Activated CD4-positive, alpha-beta T cell treated with anti-CD3 and anti-CD28 coated beads, Interleukin-2, amount 10 ng/mL, durations not matched to agents 24 days and 14 days (primary cell): ENCODE data around the gene UBR1. TPM values are rescaled to one million over a fixed set of nuclear protein-coding genes. Genes with fewer than 3 reads are reported as not detected.
"Not testable (repeated sequence)": the region's sequence is repeated elsewhere in the genome, so short reads cannot be mapped to it uniquely, and the experiment has no call there.

Experiments used
- DNase-seq: peaks from one replicate; pipeline ENCODE4 v3.0.0; 2022
- H3K27ac Mint-ChIP-seq: one replicate; pipeline ENCODE4 v1.8.0; 2022; ENCODE audit warnings: mild to moderate bottlenecking, mixed read lengths
- H3K27me3 Mint-ChIP-seq: one replicate; pipeline ENCODE4 v1.8.0; 2022; ENCODE audit warnings: mixed read lengths
- H3K36me3 Mint-ChIP-seq: one replicate; pipeline ENCODE4 v1.8.0; 2022; ENCODE audit warnings: low read depth, mild to moderate bottlenecking, mixed read lengths
- H3K4me1 Mint-ChIP-seq: one replicate; pipeline ENCODE4 v1.8.0; 2021; ENCODE audit warnings: mixed read lengths
- H3K4me3 Mint-ChIP-seq: one replicate; pipeline ENCODE4 v1.8.0; 2022; ENCODE audit warnings: mild to moderate bottlenecking, moderate library complexity, mixed read lengths
- H3K9me3 Mint-ChIP-seq: one replicate; pipeline ENCODE4 v1.8.0; 2021; ENCODE audit warnings: mixed read lengths
- intact Hi-C: fragments of 100-400 bp; cut with micrococcal nuclease; formaldehyde crosslinking; loops from one replicate; pipeline ENCODE4 v1.15.1; 2023
- total RNA-seq: library from RNA; stranded (reverse); gene quantifications from 2 replicates; pipeline ENCODE4 v1.2.3, GENCODE V29; 2022

UBR1 gene
- total RNA-seq, 1 donor from 2014 or later = 34.3 TPM

DNA sequence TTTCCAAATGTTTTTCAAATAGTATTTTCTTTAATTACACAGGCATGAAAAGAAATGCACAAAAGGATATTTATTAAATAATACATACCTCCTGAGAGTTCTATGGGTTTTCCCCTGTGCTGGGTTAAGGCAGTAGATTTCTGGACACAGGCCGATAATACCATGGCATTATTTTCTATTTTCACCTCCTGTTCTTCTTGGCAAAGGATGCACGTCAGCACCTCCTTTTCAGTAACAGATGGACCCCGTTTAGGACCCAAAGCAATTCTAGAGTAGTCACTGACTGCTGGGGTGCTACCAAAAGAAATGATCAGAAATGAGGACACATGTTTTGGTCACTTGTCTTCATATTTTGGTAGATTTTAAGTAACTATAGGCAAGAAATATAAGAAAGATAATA is 98.8 kb downstream of the UBR1 start:
- Mint-ChIP-seq H3K4me3 (no peak overlapping the region), H3K27me3 (no peaks in the 10 kb centered on the region), H3K9me3 (no peaks in the 10 kb centered on the region), H3K36me3 (peaks cover 57% of the 10 kb centered on the region), H3K27ac (no peak overlapping the region), H3K4me1 (no peaks in the 10 kb centered on the region)
- no peak for DNase-seq
- intact Hi-C loops = no loop called here

DNA sequence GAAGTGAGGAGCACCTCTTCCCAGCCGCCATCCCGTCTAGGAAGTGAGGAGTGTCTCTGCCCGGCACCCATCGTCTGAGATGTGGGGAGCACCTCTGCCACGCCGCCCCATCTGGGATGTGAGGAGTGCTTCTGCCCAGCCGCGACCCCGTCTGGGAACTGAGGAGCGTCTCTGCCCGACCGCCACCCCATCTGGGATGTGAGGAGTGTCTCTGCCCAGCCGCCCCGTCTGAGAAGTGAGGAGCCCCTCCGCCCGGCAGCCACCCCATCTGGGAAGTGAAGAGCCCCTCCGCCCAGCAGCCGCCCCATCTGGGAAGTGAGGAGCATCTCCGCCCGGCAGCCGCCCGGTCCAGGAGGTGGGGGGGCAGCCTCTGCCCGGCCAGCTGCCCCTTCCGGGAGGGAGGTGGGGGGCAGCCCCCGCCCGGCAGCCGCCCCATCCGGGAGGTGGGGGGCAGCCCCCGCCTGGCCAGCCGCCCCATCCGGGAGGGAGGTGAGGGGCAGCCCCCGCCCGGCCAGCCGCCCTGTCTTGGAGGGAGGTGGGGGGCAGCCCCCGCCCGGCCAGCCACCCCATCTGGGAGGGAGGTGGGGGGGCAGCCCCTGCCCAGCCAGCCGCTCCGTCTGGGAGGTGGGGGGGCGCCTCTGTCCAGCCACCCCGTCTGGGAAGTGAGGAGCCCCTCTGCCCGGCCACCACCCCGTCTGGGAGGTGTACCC is 100.8 kb downstream of the UBR1 start:
- not testable (repeated sequence) for H3K4me1 Mint-ChIP-seq
- peaks cover 46% of the 10 kb centered on the region for H3K36me3 Mint-ChIP-seq

DNA sequence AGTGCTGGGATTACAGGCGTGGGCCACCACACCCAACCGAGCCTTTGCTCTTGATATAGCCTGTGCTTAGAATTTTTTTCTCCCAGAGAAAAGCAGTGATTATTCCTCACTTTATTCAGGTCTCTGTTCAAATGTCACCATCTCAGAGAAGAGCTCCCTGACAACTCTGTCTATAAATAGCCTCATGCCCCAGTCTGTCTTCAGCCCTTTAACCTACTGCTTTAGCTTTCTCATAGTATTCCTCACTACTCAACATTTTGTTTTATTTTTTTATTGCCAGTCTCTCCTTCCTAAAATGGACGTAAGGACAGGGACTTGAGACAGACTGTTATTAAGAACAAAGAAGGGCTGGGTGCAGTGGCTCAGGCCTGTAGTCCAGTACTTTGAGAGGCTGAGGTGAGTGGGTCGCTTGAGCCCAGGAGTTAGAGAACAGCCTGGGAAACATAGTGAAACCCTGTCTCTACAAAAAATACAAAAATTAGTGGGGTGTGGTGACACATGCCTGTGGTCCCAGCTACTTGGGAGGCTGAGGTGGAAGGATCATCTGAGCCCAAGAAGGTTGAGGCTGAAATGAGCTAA is 106.5 kb downstream of the UBR1 start:
- no peaks in the 10 kb centered on the region for H3K27me3 Mint-ChIP-seq
- no peak for DNase-seq
- H3K9me3 Mint-ChIP-seq = no peaks in the 10 kb centered on the region
- H3K27ac Mint-ChIP-seq = no peak overlapping the region
- H3K4me1 Mint-ChIP-seq = peaks cover 3% of the 10 kb centered on the region
- H3K36me3 Mint-ChIP-seq = peaks cover 39% of the 10 kb centered on the region
- intact Hi-C loops = no loop called here
- H3K4me3 Mint-ChIP-seq = no peak overlapping the region

More for the DNA sequence above, 100.8 kb downstream of the UBR1 start:
- DNase-seq, H3K4me3 Mint-ChIP-seq, H3K9me3 Mint-ChIP-seq, intact Hi-C loops, H3K27me3 Mint-ChIP-seq, H3K27ac Mint-ChIP-seq: not testable (repeated sequence)

DNA sequence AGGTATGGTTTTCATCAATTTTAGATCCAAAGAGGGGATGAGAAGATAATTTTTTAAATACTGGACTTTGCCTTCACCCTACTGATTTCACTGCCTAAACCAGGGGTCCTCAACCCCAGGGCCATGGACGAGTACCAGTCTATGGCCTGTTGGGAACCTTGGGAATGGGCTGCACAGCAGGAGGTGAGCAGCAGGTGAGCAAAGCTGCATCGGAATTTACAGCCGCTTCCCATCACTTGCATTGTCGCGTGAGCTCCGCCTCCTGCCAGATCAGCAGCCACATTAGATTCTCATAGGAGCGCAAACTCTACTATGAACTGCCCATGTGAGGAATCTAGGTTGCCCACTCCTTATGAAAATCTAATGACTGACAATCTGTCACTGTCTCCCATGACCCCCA is 109.0 kb downstream of the UBR1 start:
- no peaks in the 10 kb centered on the region for H3K9me3 Mint-ChIP-seq
- peaks cover 33% of the 10 kb centered on the region for H3K36me3 Mint-ChIP-seq
- H3K27ac Mint-ChIP-seq = no peak overlapping the region
- no peak overlapping the region for H3K4me3 Mint-ChIP-seq
- no peak for DNase-seq
- no peaks in the 10 kb centered on the region for H3K27me3 Mint-ChIP-seq
- peaks cover 5% of the 10 kb centered on the region for H3K4me1 Mint-ChIP-seq
- intact Hi-C loops = no loop called here

DNA sequence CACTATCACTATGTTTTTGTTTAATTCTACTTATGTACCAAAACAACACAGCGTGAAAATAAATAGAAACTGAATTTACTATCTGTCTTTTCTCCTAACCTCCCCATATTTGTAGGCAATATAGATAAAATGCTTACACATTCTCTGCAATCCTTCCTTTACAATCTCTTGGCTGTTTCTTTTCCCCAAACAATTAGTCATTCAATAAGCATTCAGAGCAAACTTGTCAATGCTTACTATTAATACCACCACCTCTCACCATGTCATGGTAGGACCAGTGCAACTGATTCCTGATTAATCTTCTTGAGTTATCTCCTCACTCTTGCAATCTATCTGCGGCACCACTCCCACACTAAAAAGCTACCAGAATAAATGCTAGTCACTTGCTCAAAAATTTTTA is 111.3 kb downstream of the UBR1 start:
- intact Hi-C loops = no loop called here
- Mint-ChIP-seq H3K36me3 (peaks cover 39% of the 10 kb centered on the region), H3K4me1 (peaks cover 5% of the 10 kb centered on the region), H3K27me3 (no peaks in the 10 kb centered on the region), H3K4me3 (no peak overlapping the region), H3K9me3 (no peaks in the 10 kb centered on the region), H3K27ac (no peak overlapping the region)
- no peak for DNase-seq

DNA sequence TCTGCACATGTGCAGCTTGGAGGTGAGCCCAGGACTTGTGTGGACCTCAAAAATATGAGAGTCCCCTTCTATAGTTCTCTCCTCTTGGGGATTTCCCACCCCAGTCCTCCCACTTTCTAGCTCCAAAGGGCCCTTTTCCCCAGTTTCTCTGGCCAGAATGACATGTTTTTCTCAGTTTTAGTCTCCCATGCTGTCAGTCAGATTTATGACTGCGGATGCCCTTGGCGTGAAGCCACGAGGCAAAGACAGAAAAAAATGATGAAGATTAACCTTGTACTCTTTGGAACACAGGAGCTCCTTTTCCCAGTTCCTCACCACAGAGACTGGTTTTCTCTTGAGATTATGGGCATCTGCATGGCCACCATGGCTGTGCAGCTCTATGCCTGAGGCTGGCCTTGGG is 113.2 kb downstream of the UBR1 start:
- H3K4me3 Mint-ChIP-seq = no peak overlapping the region
- H3K27ac Mint-ChIP-seq = no peak overlapping the region
- intact Hi-C loops = no loop called here
- peaks cover 5% of the 10 kb centered on the region for H3K4me1 Mint-ChIP-seq
- H3K9me3 Mint-ChIP-seq = no peaks in the 10 kb centered on the region
- no peak for DNase-seq
- peaks cover 37% of the 10 kb centered on the region for H3K36me3 Mint-ChIP-seq
- no peaks in the 10 kb centered on the region for H3K27me3 Mint-ChIP-seq

DNA sequence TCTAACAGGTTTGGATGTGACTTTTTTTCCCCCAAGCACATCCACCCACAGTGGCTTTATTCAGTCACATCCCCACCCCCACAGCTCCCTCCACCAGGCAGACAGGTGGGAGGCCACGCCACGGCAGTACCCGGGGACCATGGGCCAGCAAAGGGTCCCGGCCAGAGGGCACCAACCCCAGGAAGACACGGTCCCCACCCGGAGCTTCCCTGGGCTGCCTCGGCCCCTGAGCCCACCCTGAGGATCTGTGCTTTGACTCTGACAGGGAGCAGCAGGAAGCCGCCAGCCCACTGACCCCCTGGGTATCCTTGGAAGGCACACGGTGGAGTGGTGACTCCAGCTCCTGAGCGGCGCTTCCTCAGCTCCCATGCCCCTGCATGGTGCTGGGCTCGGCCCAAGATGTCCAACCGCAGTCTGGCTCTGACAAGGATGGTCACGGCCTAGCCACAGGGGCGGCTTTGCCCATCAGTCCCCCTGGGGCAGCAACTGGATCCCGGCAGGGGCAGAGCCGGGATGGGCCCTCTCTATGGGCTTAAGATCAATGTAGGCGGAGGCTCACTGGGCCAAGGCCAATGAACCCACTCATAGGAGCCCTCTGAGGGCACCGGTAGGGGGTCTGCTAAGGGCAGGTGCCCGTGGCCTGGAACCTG is 119.0 kb downstream of the UBR1 start:
- Mint-ChIP-seq H3K27ac (no peak overlapping the region), H3K27me3 (no peaks in the 10 kb centered on the region), H3K36me3 (peaks cover 40% of the 10 kb centered on the region), H3K4me1 (no peaks in the 10 kb centered on the region), H3K9me3 (no peaks in the 10 kb centered on the region), H3K4me3 (no peak overlapping the region)
- intact Hi-C loops = no loop called here
- no peak for DNase-seq

DNA sequence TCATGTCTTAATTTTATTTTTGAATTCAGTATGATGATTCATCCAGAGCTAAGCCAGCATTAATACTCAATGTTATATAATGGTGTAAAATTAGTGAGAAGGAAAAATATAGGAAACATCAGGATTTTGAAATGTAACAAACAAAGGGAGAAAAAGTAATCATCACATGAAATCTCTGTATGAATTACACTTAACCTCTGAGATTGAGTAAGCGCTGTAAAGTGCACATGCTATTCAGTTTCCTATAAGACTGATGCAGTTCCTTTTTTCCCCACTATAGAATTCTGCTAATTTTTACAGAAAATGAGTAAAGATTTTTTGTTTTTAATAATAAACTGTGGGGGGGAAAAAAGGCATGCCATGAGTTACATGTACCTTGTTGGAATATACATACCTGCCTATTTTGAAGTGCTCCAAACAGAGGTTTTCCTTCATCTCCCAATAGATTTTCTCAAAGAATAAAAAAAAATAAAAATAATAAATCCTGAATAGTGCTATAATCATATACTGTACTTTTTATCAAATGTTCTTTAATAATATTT is 121.3 kb downstream of the UBR1 start:
- Mint-ChIP-seq H3K4me1 (no peaks in the 10 kb centered on the region), H3K27ac (no peak overlapping the region), H3K9me3 (no peaks in the 10 kb centered on the region), H3K4me3 (no peak overlapping the region), H3K27me3 (no peaks in the 10 kb centered on the region), H3K36me3 (peaks cover 47% of the 10 kb centered on the region)
- no peak for DNase-seq
- intact Hi-C loops = no loop called here

DNA sequence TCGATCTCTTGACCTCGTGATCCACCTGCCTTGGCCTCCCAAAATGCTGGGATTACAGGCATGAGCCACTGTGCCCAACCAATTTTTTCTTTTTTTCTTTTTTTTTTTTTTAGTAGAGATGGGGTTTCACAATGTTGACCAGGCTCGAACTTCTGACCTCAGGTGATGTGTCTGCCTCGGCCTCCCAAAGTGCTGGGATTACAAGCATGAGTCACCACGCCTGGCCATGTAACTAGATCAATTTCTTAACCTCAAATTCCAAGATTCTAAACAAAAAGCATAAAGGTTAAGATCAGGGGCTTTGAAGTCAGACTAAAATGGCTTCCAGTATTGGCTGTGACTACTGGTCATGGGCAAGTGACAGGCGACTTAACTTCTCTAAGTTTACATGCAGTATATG is 126.7 kb downstream of the UBR1 start:
- intact Hi-C loops, H3K27me3 Mint-ChIP-seq, H3K4me3 Mint-ChIP-seq, H3K27ac Mint-ChIP-seq, DNase-seq, H3K9me3 Mint-ChIP-seq, H3K4me1 Mint-ChIP-seq: not testable (repeated sequence)
- peaks cover 61% of the 10 kb centered on the region for H3K36me3 Mint-ChIP-seq

DNA sequence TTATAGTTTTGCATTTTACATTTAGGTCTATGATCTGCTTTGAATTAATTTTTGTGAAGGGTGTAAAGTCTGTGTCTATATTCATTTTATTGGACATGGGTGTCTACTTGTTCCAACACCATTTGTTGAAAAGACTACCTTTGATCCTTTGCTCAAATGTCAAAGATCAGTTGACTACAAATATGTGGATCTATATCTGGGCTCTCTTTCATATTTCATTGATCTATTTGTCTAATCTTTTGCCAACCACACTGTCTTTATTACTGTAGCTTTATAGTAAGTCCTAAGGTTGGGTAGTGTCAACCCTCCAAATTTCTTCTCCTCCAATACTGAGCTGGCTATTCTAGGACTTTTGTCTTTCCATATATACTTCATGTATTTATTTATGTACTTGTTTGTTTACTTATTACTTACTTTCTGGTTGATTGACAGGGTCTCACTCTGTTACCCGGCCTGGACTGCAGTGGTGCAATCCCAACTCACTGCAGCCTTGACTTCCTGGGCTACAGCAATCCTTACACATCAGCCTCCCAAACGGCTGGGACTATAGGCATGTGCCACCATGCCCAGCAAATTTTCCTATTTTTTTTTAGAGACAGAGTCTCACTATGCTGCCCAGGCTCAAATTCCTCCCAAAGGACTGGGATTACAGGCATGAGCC is 131.5 kb downstream of the UBR1 start:
- intact Hi-C loops = no loop called here
- DNase-seq = no peak
- Mint-ChIP-seq H3K27me3 (no peaks in the 10 kb centered on the region), H3K4me3 (no peak overlapping the region), H3K4me1 (no peaks in the 10 kb centered on the region), H3K27ac (no peak overlapping the region), H3K36me3 (peaks cover 73% of the 10 kb centered on the region), H3K9me3 (peaks cover 7% of the 10 kb centered on the region)

DNA sequence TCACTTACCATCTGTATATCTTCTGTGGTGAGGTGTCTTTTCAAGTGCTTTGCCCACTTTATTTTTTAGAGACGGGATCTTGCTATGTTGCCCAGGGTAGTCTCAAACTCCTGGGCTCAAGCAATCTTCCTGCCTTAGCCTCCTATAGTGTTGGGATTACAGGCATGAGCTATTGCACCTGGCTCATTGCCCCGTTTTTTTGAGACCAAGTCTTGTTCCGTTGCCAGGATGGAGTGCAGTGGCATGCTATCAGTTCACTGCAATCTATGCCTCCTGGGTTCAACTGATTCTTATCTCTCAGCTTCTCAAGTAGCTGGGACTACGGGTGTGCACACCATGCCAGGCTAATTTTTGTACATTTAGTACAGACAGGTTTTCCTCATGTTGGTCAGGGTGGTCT is 132.7 kb downstream of the UBR1 start:
- H3K36me3 Mint-ChIP-seq = peaks cover 78% of the 10 kb centered on the region
- peaks cover 7% of the 10 kb centered on the region for H3K9me3 Mint-ChIP-seq
- H3K27ac Mint-ChIP-seq = no peak overlapping the region
- intact Hi-C loops = no loop called here
- no peak overlapping the region for H3K4me3 Mint-ChIP-seq
- no peak for DNase-seq
- no peaks in the 10 kb centered on the region for H3K4me1 Mint-ChIP-seq
- H3K27me3 Mint-ChIP-seq = no peaks in the 10 kb centered on the region

DNA sequence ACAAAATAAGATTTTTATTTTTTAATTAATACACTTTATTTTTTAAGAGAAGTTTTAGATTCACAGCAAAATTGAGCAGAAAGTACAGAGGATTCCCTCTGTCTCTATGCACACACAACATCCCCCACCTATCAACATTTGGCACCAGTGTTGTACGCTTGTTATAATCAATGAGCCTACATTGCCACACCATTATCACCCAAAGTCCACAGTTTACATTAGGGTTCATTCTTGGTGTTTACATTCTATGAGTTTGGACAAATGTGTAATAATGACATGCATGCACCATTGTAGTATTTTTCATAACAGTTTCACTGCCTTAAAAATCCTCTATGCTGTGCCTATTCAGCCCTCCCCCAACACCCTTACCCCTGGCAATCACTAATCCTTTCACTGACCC is 134.0 kb downstream of the UBR1 start:
- intact Hi-C loops = no loop called here
- DNase-seq = no peak
- Mint-ChIP-seq H3K27me3 (no peaks in the 10 kb centered on the region), H3K36me3 (peaks cover 67% of the 10 kb centered on the region), H3K4me1 (no peaks in the 10 kb centered on the region), H3K4me3 (no peak overlapping the region), H3K9me3 (peaks cover 7% of the 10 kb centered on the region), H3K27ac (no peak overlapping the region)

DNA sequence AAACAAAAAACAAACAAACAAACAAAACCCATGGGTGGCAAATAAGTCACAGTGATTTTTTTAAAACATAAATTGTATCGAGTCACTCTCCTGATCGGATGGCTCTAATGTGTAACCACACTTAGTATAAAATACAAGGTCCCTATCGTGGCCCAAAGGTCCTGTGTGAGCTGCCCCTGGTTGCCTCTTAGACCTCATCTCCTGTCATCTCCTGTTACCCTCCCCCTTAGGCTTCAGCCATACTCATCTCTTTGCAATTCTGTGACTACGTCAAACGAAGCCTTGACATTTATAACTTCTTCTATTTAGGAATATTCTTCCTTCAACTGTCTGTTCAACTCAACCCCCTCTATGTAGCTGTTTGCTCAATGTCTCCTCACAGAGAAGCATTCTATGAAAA is 141.4 kb downstream of the UBR1 start:
- Mint-ChIP-seq H3K4me3 (no peak overlapping the region), H3K4me1 (peaks cover 2% of the 10 kb centered on the region), H3K27me3 (no peaks in the 10 kb centered on the region), H3K9me3 (peaks cover 1% of the 10 kb centered on the region), H3K27ac (no peak overlapping the region), H3K36me3 (peaks cover 44% of the 10 kb centered on the region)
- no peak for DNase-seq
- intact Hi-C loops = no loop called here

DNA sequence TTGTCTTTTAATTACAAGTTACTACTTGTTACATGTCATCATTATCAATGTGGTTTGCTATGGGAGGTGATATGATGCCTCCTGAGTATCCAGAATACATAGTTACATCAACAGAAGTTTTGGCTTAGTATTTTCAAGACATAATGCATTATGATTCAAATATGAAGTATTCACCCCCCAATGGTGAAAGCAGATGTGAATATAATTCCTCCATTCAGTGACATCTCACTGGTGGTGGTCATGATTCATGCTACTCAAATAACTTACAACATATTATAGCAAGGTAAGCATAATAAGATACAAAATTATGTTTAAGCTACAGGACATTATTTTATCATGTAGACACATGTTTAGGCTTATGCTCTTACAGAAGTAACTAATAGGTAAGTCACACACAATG is 150.3 kb downstream of the UBR1 start:
- intact Hi-C loops = no loop called here
- Mint-ChIP-seq H3K4me1 (peaks cover 4% of the 10 kb centered on the region), H3K27ac (no peak overlapping the region), H3K9me3 (peaks cover 3% of the 10 kb centered on the region), H3K27me3 (no peaks in the 10 kb centered on the region), H3K36me3 (peaks cover 63% of the 10 kb centered on the region), H3K4me3 (no peak overlapping the region)
- DNase-seq = no peak
